Effector CD4-positive, alpha-beta T cell (primary cell): ENCODE results near the gene MYOZ3.

Experiments used
- DNase-seq: peaks from one replicate; pipeline ENCODE4 v3.0.0-alpha.2; 2020

Gene MYOZ3

GRCh38 chr5:150703762-150704161 lies 42.7 kb downstream of the MYOZ3 start:
- DNase-seq: no peak

- no peak for DNase-seq
Measured at GRCh38 chr5:150706776-150707390, 45.8 kb downstream of the MYOZ3 start.

GRCh38 chr5:150710165-150710564 lies 49.1 kb downstream of the MYOZ3 start:
- DNase-seq: no peak

GRCh38 chr5:150723845-150724244 lies 62.8 kb downstream of the MYOZ3 start:
- DNase-seq: no peak
